ENCODE measurements around the gene ZFAND5. TPM values are rescaled to one million over a fixed set of nuclear protein-coding genes. Genes with fewer than 3 reads are reported as not detected.

Gene ZFAND5
- total RNA-seq, 3 donors from 2014 or later: 147 to 181 (median 152) TPM

DNA sequence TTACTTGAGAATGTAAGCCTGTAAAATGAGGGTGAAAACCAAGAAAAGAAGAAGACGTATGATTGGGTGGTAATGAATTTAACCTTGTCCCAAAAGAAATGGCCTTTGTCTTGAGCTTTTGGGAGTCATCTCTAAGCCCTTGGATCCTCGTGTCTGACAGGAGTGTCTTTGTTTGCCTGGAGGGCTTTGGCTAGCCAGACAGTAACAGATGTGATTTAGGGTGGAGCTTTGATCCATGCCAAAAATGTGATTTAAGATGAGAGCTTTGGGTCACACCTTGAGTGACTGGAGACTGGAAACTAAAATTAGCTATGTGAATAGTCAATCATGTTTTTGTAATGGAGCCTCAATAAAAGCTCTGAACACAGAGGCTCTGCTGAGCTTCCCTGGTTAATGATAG lies 25.9 kb upstream of the ZFAND5 start:
- intact Hi-C loops (cut with DNase I, micrococcal nuclease): no loop called here
- Histone ChIP-seq H3K4me1 (ENCODE audit: low read depth) (no peaks in the 10 kb centered on the region), H3K4me3 (no peak overlapping the region), H3K9me3 (no peaks in the 10 kb centered on the region), H3K36me3 (ENCODE audit: low read depth) (no peaks in the 10 kb centered on the region)
- TF ChIP-seq, protein P1, sequence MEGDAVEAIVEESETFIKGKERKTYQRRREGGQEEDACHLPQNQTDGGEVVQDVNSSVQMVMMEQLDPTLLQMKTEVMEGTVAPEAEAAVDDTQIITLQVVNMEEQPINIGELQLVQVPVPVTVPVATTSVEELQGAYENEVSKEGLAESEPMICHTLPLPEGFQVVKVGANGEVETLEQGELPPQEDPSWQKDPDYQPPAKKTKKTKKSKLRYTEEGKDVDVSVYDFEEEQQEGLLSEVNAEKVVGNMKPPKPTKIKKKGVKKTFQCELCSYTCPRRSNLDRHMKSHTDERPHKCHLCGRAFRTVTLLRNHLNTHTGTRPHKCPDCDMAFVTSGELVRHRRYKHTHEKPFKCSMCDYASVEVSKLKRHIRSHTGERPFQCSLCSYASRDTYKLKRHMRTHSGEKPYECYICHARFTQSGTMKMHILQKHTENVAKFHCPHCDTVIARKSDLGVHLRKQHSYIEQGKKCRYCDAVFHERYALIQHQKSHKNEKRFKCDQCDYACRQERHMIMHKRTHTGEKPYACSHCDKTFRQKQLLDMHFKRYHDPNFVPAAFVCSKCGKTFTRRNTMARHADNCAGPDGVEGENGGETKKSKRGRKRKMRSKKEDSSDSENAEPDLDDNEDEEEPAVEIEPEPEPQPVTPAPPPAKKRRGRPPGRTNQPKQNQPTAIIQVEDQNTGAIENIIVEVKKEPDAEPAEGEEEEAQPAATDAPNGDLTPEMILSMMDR (IDR thresholded peaks at IDR 0.05): no peak
- DNase-seq: no peak
- no peak for ATAC-seq

DNA sequence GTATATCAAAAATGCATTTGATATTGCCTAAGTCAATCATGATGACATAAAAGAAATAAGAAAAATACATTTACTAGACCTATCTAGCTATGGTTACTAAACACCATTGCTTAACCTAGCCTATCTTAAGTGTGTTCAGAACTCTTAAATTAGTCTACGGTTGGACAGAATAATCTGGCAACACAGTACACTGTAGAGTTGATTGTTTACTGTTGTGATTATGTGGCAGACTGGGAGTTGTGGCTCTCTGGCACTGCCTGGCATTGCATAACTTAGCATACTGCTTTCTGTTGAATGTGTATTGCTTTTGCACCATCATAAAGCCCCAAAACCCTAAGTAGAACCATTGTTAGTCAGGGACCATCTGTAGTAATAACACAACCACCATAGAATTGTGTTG lies 21.2 kb upstream of the ZFAND5 start:
- Histone ChIP-seq H3K9me3 (no peaks in the 10 kb centered on the region), H3K4me3 (no peak overlapping the region), H3K36me3 (ENCODE audit: low read depth) (no peaks in the 10 kb centered on the region), H3K4me1 (ENCODE audit: low read depth) (no peaks in the 10 kb centered on the region)
- no peak for ATAC-seq
- TF ChIP-seq, protein P1 (IDR thresholded peaks at IDR 0.05): no peak
- intact Hi-C loops (cut with DNase I, micrococcal nuclease): no loop called here
- no peak for DNase-seq

DNA sequence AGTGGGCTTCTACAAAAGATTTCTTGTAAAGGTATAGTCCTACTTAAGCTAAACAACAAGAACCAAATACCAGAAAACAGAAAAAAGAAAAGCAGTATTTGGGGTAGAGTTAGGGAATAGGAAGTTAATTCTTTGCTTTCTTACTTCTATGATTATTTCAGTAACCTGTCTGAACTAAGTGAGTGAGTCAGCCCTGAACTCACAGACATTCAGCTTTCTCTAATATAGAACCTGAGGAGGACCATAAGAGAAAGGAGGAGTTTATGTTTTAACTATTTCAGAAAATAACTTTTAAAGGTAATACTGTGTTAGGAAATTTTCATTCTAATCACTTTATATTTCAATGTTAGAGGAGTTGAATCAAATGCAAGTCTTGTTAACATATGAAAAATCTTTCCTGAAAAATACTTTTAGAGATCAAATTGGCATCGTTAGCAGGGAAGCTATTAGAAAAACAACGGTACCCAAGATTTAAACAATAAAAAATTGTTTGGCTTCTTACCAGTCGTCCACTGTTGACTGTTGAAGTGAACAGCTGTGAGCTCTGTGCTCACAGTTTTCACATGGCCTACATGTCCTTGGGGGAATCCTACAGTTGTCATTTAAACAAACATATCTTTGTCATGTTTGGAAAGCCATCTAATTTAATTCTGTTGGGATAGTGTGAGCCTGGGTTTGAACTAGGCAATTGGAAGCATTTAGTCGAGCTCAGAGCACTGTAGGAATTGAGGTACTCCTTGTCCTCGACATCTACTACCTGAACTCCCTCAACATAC lies 19.9 kb upstream of the ZFAND5 start:
- no peak overlapping the region for H3K4me3 ChIP-seq
- H3K36me3 ChIP-seq (ENCODE audit: low read depth): no peaks in the 10 kb centered on the region
- no peaks in the 10 kb centered on the region for H3K9me3 ChIP-seq
- ATAC-seq (no peak), DNase-seq (no peak)
- intact Hi-C loops (cut with DNase I, micrococcal nuclease): no loop called here
- H3K4me1 ChIP-seq (ENCODE audit: low read depth): no peaks in the 10 kb centered on the region
- TF ChIP-seq, protein P1 (IDR thresholded peaks at IDR 0.05): no peak

DNA sequence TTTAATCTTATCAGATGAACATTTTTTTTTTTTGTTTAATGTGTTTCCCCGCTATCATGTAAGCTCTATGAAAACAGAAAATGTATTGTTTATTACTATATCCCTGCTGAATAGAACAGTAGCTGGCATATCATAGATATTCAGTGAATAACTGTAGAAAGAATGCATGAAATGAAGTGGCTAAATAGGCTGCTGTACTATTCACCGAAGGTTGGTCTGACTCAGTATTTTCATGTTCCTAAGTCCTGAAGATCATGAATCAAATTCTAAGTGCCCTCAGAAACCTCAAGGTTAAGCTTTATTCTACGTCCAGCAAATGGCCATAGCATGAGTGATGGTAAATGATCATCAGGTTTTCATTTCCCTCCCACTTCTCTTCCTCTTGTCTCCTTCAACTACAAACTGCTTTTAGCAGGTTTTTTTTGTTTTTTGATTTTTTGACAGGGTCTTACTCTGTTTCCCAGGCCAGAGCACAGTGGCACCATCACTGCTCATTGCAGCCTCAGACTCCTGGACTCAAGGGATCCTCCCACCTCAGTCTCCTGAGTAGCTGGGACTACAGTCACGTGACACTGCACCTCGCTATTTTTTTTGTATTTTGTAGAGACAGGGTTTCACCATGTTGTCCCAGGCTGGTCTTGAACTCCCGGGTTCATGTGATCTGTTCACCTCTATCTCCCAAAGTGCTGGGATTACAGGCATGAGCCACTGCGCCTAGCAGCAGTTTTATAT lies 19.1 kb upstream of the ZFAND5 start:
- Histone ChIP-seq H3K9me3 (no peaks in the 10 kb centered on the region), H3K4me1 (ENCODE audit: low read depth) (no peaks in the 10 kb centered on the region), H3K4me3 (no peak overlapping the region), H3K36me3 (ENCODE audit: low read depth) (no peaks in the 10 kb centered on the region)
- TF ChIP-seq, protein P1 (IDR thresholded peaks at IDR 0.05): no peak
- no peak for DNase-seq
- intact Hi-C loops (cut with DNase I, micrococcal nuclease): no loop called here
- ATAC-seq: no peak

DNA sequence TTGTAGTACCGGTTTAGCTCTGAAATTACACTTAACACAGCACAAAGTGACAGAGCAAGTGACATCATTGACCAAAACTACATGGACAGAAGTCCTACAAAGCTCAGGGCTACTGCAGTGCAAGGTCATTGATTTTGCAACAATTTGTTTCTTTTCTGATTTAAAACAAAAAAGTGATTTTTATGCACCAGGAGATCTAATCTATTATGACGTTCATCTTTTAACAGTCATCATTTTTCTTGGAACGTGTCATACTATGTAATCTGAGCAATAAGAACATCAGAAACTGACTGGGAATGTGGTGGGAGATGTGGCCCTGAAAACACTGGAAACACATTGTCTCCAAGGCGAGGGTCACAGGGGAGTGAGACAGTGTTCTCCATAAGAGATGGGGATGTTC lies 17.4 kb upstream of the ZFAND5 start:
- intact Hi-C loops (cut with DNase I, micrococcal nuclease): no loop called here
- no peak for DNase-seq
- TF ChIP-seq, protein P1 (IDR thresholded peaks at IDR 0.05): no peak
- H3K36me3 ChIP-seq (ENCODE audit: low read depth): no peaks in the 10 kb centered on the region
- H3K4me3 ChIP-seq: no peak overlapping the region
- H3K4me1 ChIP-seq (ENCODE audit: low read depth): no peaks in the 10 kb centered on the region
- ATAC-seq: no peak
- no peaks in the 10 kb centered on the region for H3K9me3 ChIP-seq
